CD4-positive, alpha-beta T cell treated with Interleukin-17A for 4 hours (primary cell): ENCODE measurements around the gene CAMK2B.

ENCODE experiments used
- DNase-seq: peaks from one replicate; pipeline ENCODE4 v3.0.0-alpha.2; 2020; ENCODE audit warnings: mixed read lengths

Gene CAMK2B

GRCh38 chr7:44225566-44226395, 99.6 kb downstream of the CAMK2B start:
- DNase-seq: no peak

- DNase-seq: no peak
These were observed 100.3 kb downstream of the CAMK2B start for GRCh38 chr7:44224974-44225565.

GRCh38 chr7:44224080-44224973, 101.1 kb downstream of the CAMK2B start:
- DNase-seq: no peak

- DNase-seq: no peak
These were observed 101.9 kb downstream of the CAMK2B start for GRCh38 chr7:44223362-44224079.

- no peak for DNase-seq
These were observed 102.6 kb downstream of the CAMK2B start for GRCh38 chr7:44222776-44223261.

- DNase-seq: no peak
These were observed 103.3 kb downstream of the CAMK2B start for GRCh38 chr7:44222074-44222473.

GRCh38 chr7:44221231-44221791, 104.1 kb downstream of the CAMK2B start:
- no peak for DNase-seq

GRCh38 chr7:44220358-44221112, 104.9 kb downstream of the CAMK2B start:
- no peak for DNase-seq

- no peak for DNase-seq
These were observed 105.4 kb downstream of the CAMK2B start for GRCh38 chr7:44220046-44220357.

- no peak for DNase-seq
These were observed 105.9 kb downstream of the CAMK2B start for GRCh38 chr7:44219371-44220045.

GRCh38 chr7:44218418-44219201, 106.8 kb downstream of the CAMK2B start:
- DNase-seq: no peak

- no peak for DNase-seq
These were observed 107.5 kb downstream of the CAMK2B start for GRCh38 chr7:44217852-44218402.

GRCh38 chr7:44217223-44217714, 108.1 kb downstream of the CAMK2B start:
- DNase-seq: no peak

GRCh38 chr7:44216521-44217222, 108.7 kb downstream of the CAMK2B start:
- DNase-seq: no peak

- no peak for DNase-seq
These were observed 109.4 kb downstream of the CAMK2B start for GRCh38 chr7:44216019-44216418.

- no peak for DNase-seq
These were observed 109.9 kb downstream of the CAMK2B start for GRCh38 chr7:44215531-44215930.

- no peak for DNase-seq
These were observed 111.5 kb downstream of the CAMK2B start for GRCh38 chr7:44213877-44214388.

GRCh38 chr7:44213206-44213876, 112.1 kb downstream of the CAMK2B start:
- no peak for DNase-seq
